HUES64 (cell line): Measurements from ENCODE around the gene VKORC1L1.
"Not testable (repeated sequence)": the region's sequence is repeated elsewhere in the genome, so short reads cannot be mapped to it uniquely, and the experiment has no call there.

Source experiments
- H3K27ac ChIP-seq: 2 replicates; pipeline ENCODE4 v1.7.0; 2013; ENCODE audit warnings: low read depth, low read length, inconsistent platforms
- H3K27me3 ChIP-seq: 2 replicates; pipeline ENCODE4 v1.6.1; 2013; ENCODE audit warnings: mild to moderate bottlenecking, low read length; ENCODE audit not compliant: insufficient read depth
- H3K36me3 ChIP-seq: 2 replicates; pipeline ENCODE4 v1.6.1; 2013; ENCODE audit warnings: mild to moderate bottlenecking, low read length; ENCODE audit not compliant: insufficient read depth
- H3K4me1 ChIP-seq: 2 replicates; pipeline ENCODE4 v1.6.1; 2013; ENCODE audit warnings: mild to moderate bottlenecking, low read length, moderate library complexity; ENCODE audit not compliant: insufficient read depth
- H3K4me3 ChIP-seq: 2 replicates; pipeline ENCODE4 v1.5.1; 2013; ENCODE audit warnings: mild to moderate bottlenecking, low read length, moderate library complexity
- H3K9ac ChIP-seq: 2 replicates; pipeline ENCODE4 v1.6.1; 2013; ENCODE audit warnings: mild to moderate bottlenecking, low read depth, low read length
- H3K9me3 ChIP-seq: 2 replicates; pipeline ENCODE4 v1.6.1; 2013; ENCODE audit warnings: low read depth, low read length; ENCODE audit not compliant: insufficient read depth
- WGBS: fragments of 150-250, 120-280 bp; methylation state at CpG from one replicate; pipeline ENCODE4 v1.1.7; 2013; ENCODE audit warnings: missing lambda C conversion rate; 5-methylcytosine and 5-hydroxymethylcytosine counted together

The VKORC1L1 gene

DNA sequence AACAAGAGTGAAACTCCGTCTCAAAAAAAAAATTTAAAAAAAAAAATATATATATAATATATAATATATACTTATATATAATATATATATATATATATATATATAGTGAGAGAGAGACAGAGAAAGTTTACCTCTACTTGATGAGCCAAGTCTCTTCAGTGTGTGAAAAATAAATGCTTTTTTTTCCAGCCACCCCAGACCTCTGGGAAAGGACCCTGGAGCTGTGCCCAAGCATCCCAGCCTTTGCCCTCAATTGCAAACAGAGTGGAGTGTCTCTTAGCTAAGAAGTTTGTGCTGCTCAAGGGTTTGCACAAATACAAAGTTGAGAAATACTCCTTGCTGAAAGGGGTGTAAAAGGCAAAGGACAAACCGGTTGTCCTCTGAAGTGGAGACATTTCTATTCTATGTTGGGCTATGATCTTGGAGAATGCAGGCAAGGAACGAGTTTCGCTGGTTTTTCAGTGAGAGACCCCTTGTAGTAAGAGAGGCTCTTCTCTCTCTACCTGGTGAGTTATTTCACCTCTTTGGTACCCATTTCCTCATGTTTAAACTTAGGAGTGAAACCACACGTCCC, 15.5 kb upstream of the VKORC1L1 start:
- H3K36me3 ChIP-seq, H3K4me3 ChIP-seq, H3K27me3 ChIP-seq, H3K9me3 ChIP-seq, H3K27ac ChIP-seq, H3K9ac ChIP-seq, H3K4me1 ChIP-seq: not testable (repeated sequence)
- no CpG with 5 or more reads among the region's 5 CpGs for WGBS

DNA sequence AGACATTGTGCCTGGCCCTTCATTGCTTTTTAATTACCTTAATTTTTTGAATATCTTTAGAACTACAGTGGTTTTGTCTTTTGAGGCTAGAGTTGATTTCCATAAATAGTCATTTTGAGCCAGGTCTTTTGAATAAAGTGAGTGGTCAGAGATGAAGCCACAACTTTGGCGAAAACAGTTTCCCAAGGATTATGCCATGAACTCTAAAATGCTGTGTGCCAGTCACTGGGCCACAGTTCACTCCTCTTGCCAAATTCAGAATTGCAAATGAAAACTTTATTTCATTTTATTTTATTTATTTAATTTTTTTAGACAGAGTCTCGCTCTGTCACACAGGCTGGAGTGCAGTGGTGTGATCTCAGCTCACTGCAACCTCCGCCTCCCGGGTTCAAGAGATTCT, 14.2 kb upstream of the VKORC1L1 start:
- not testable (repeated sequence) for H3K27me3 ChIP-seq, H3K27ac ChIP-seq, H3K4me3 ChIP-seq, H3K36me3 ChIP-seq, H3K9me3 ChIP-seq, H3K4me1 ChIP-seq, H3K9ac ChIP-seq
- WGBS: 93% methylated on average over 4 of the region's 4 CpGs

DNA sequence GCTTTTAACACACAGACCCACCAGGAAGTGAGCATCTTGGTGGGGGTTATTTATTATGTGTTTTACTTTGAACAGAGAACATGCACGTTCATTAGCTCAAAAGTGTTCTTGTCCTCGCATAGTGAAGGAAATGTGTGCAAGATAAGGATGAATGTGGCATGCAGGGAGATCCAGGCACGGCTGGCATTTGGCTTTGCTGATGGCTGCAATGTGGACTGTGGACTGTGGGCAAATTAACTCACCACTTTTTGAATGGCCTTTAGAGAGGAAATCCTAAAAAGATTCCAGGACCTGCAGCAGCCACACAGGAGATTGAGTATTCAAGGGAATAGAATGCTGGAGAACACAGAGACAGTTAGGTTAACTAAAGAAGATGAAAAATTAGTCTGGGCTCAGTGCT, 6.6 kb upstream of the VKORC1L1 start:
- H3K9me3 ChIP-seq, H3K4me1 ChIP-seq, H3K27me3 ChIP-seq, H3K4me3 ChIP-seq, H3K36me3 ChIP-seq, H3K27ac ChIP-seq, H3K9ac ChIP-seq: not testable (repeated sequence)
- 93% methylated on average over 3 of the region's 3 CpGs for WGBS

DNA sequence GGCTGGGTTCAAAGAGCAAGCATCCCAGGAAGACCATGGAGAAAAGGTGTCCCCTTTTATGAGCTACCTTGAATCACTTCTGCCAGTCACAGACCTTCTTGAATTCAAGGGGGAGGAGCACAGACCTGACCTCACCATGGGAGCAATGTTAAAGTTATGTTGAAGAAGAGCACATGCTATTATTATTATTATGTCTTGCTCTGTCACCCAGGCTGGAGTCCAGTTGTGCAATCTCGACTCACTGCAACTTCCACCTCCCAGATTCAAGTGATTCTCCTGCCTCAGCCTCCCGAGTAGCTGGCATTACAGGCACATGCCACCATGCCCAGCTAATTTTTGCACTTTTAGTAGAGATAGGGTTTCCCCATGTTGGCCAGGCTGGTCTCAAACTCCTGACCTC, 5.2 kb upstream of the VKORC1L1 start:
- 90% methylated on average over 2 of the region's 2 CpGs for WGBS
- H3K4me3 ChIP-seq, H3K4me1 ChIP-seq, H3K9me3 ChIP-seq, H3K9ac ChIP-seq, H3K36me3 ChIP-seq, H3K27ac ChIP-seq, H3K27me3 ChIP-seq: not testable (repeated sequence)

DNA sequence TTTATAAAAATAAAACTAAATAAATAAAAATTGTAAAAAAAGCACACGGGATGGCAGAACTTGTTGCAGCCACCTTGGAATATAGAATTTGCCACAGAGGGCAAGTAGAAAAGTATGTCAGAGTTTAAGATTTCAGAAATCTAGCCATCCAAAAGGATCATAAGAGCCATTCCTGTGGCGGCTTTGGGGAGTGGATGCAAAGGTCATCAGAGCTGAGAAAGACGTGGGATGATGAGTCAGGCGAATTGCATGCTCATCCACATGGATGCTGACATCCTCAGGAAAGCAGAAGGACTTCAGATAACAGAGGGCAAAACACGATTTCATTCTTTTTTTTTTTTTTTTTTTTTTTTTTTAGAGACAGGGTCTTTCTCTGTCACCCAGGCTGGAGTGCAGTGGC, 3.6 kb upstream of the VKORC1L1 start:
- not testable (repeated sequence) for H3K9ac ChIP-seq, H3K4me1 ChIP-seq, H3K27me3 ChIP-seq, H3K9me3 ChIP-seq, H3K36me3 ChIP-seq, H3K27ac ChIP-seq, H3K4me3 ChIP-seq
- 76% methylated on average over 5 of the region's 5 CpGs for WGBS

DNA sequence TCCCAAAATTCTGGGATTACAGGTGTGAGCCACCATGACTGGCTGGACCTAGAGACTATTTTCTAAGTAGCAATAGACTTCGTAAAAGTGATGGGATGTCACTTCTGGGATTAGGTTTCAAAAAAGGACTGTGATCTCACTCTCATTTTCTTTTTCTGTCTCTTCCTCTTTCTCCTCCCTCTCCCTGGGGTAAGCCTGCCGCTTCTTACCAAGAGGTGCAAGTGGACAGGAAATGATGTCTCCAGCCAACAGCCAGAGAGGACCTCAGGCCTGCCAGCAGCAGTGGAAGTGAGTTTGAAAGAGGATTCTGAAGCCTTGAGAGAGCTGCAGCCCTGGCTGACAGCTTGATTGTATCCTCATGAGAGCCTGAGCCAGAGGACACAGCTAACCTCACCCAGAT, 1.4 kb upstream of the VKORC1L1 start:
- not testable (repeated sequence) for H3K9ac ChIP-seq, H3K36me3 ChIP-seq, H3K9me3 ChIP-seq, H3K4me1 ChIP-seq, H3K27ac ChIP-seq, H3K4me3 ChIP-seq, H3K27me3 ChIP-seq
- WGBS: 100% methylated on average over 1 of the region's 2 CpGs

DNA sequence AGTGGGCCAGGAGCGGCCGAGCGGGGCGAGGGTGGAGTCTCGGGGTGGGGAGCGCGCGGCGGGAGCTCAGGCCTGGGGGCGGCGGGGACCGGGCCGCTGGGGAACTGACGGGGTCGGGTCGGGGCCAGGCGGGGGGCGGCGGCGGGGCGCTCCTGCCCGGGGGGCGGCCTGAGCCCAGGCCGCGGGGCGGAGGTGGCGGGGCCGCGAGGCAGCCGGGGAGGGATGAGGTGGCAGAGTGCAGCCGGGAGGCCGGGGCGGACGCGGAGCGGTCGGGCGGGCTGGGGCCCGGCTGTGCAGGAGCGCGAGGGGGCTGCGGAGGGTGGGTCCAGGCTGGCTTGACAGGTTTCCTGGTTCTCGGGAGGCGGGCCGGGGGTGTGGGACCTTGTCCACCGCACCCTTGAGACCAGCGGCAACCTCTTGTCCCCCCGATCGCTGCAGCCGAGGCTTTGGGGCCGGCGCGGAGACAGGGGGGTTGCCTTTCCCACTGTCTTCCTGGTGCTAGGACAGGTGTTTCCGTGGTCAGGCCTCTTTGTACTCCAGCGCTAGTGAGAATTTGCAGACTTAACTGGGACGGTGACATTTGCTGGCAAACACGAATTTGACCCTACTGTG, 814 bp downstream of the VKORC1L1 start:
- not testable (repeated sequence) for H3K36me3 ChIP-seq, H3K4me1 ChIP-seq, H3K9me3 ChIP-seq, H3K27me3 ChIP-seq
- H3K4me3 ChIP-seq: peak overlapping the region; percentile 85
- H3K27ac ChIP-seq: peak overlapping the region; percentile 85; the same call in 1 of the 2 replicates
- H3K9ac ChIP-seq: peak overlapping the region; percentile 86
- under 1% methylated on average over 57 of the region's 57 CpGs for WGBS

DNA sequence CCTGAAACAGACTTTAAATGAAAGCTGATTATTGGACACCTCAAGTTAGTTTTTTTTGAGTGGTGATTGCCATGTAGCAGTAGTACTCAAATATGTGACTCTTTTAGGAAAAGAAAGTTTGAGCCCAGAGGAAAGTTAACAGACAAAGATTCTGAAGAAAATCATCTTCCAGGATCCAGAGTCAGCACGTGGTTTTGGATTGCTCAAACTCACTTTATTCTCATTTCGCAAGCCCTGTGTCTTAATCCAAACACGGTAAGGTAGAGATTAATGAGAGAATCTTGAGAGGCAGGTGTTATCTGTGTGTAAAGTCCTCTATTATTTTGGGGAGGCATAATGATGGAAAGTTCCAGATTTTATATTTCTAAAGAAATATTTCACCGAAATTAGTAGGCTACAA, 2.8 kb downstream of the VKORC1L1 start:
- not testable (repeated sequence) for H3K27me3 ChIP-seq, H3K4me1 ChIP-seq, H3K4me3 ChIP-seq, H3K9ac ChIP-seq, H3K36me3 ChIP-seq, H3K27ac ChIP-seq, H3K9me3 ChIP-seq
- 90% methylated on average over 2 of the region's 4 CpGs for WGBS

DNA sequence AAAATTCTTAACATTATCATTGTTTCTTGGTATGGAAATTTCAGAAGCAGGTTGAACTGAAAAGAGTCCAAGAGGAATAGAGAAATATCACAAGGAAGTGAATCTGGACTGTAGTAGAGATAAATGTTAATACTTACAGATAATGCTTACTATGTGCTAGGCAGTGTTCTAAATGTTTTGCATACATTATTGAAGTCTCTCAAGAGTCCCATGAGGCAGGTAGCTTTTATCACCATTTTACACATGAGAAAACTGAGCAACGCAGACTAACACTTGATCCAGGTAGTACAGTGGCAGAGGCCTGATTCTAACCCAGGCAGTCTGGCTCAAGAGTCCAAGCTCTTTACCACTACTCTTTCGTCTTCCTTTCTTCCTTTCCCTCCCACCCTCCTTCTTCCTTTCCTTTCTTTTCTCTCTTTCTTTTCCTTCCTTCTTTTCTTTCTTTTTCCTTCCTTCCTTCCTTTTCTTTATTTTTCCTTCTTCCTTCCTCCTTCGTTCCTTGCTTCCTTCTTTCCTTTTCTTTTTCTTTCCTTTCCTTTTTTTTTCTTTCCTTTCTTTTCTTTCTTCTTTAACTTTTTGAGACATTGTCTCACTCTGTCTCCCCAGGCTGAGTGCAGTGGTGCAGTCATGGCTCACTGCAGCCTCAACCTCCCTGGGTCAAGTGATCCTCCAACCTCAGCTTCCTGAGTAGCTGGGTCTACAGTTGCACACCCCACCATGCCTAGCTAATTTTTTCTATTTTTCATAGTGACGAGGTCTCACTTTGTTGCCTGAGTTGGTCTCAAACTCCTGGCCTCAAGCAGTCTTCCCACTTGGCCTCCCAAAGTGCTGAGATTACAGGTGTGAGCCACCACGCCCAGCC, 6.6 kb downstream of the VKORC1L1 start:
- H3K36me3 ChIP-seq, H3K27me3 ChIP-seq, H3K4me3 ChIP-seq, H3K9ac ChIP-seq, H3K4me1 ChIP-seq, H3K27ac ChIP-seq, H3K9me3 ChIP-seq: not testable (repeated sequence)
- WGBS: 70% methylated on average over 4 of the region's 5 CpGs

DNA sequence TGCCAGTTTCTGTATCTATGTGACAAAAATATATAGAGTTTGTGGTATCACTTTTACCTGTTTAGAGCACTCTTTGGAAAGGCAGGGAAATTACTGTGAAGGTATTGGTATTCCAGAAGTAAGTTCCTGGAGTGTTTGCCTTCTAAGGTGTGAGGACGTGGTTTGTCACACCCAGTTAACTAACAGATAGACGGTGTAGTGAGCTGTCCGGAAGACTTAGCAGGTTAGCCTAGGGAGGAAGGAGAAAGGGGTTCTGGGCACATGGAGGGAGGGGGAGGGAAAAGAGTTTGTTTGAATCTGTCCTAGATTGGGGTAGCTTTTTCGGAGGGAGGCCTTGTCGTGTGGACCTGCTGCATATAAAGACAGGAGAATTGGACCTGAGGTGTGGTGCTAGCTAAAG, 7.4 kb downstream of the VKORC1L1 start:
- H3K4me1 ChIP-seq, H3K27ac ChIP-seq, H3K9me3 ChIP-seq, H3K27me3 ChIP-seq, H3K36me3 ChIP-seq, H3K9ac ChIP-seq, H3K4me3 ChIP-seq: not testable (repeated sequence)
- 85% methylated on average over 5 of the region's 5 CpGs for WGBS

DNA sequence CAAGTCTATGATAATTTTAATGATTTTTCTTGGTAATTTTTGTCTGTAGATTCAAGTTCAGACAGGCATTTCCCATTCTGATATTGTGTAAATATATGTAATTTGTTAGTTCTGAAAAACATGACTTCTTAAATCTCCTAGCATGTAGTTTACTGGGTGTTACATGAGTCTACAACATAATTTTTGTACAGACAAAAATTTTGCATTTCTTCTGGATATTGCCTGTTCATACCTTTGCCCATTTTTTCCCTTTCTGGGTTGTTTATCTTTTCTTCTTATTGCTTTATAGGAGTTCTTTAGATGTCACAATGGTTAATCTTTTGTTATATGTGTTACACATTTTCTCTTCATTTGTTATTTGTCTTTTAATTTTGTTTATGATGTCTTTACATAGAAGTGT, 12.1 kb downstream of the VKORC1L1 start:
- H3K27me3 ChIP-seq, H3K4me3 ChIP-seq, H3K4me1 ChIP-seq, H3K27ac ChIP-seq, H3K9me3 ChIP-seq, H3K9ac ChIP-seq, H3K36me3 ChIP-seq: not testable (repeated sequence)

DNA sequence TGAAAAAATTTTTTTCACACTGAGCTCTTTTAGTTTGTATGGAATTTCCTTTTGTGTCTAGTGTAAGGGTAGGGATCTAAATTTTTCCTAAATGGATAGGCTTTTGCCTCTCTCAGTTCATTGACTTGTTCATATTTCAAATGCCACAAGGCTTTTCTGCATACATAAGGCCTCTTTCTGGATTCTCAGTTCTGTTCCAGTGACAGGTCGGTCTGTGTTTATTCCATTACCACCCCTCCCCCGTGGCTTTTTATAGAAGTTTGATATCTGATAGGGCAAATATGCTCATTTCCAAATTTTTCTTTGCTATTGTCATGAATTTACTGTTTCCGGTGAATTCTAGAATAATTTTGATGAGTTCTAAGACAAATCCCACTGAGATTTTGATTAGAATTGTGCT, 12.7 kb downstream of the VKORC1L1 start:
- H3K9ac ChIP-seq, H3K4me1 ChIP-seq, H3K27ac ChIP-seq, H3K9me3 ChIP-seq, H3K36me3 ChIP-seq, H3K4me3 ChIP-seq, H3K27me3 ChIP-seq: not testable (repeated sequence)
- WGBS: no CpG with 5 or more reads among the region's 3 CpGs
